Measurements from ENCODE around the gene NPTX1.

Gene NPTX1

GRCh38 chr17:80433916-80434666 lies 42.3 kb downstream of the NPTX1 start:
- in situ Hi-C loops (cut with MboI; ENCODE audit: low pct_unique_long_range_greater_than_20kb, low sequenced_read_pairs), result no loop called here

GRCh38 chr17:80432961-80433550 lies 43.4 kb downstream of the NPTX1 start:
- in situ Hi-C loops (cut with MboI; ENCODE audit: low pct_unique_long_range_greater_than_20kb, low sequenced_read_pairs), result no loop called here
- no peak for DNase-seq

More at GRCh38 chr17:80433916-80434666, 42.3 kb downstream of the NPTX1 start:
- DNase-seq, result no peak

GRCh38 chr17:80432350-80432955 lies 44.0 kb downstream of the NPTX1 start:
- in situ Hi-C loops (cut with MboI; ENCODE audit: low pct_unique_long_range_greater_than_20kb, low sequenced_read_pairs), result no loop called here
- DNase-seq, result no peak

GRCh38 chr17:80431246-80432195 lies 44.9 kb downstream of the NPTX1 start:
- DNase-seq, result no peak
- in situ Hi-C loops (cut with MboI; ENCODE audit: low pct_unique_long_range_greater_than_20kb, low sequenced_read_pairs), result no loop called here

- no peak for DNase-seq
- in situ Hi-C loops (cut with MboI; ENCODE audit: low pct_unique_long_range_greater_than_20kb, low sequenced_read_pairs), result no loop called here
Measured at GRCh38 chr17:80430446-80431245, 45.8 kb downstream of the NPTX1 start.

GRCh38 chr17:80429356-80430275 lies 46.8 kb downstream of the NPTX1 start:
- in situ Hi-C loops (cut with MboI; ENCODE audit: low pct_unique_long_range_greater_than_20kb, low sequenced_read_pairs), result loop anchor here (10.0 kb wide), 1 partner anchor 545 kb away; no protein-coding TSS in a partner anchor

GRCh38 chr17:80428796-80429195 lies 47.6 kb downstream of the NPTX1 start:
- in situ Hi-C loops (cut with MboI; ENCODE audit: low pct_unique_long_range_greater_than_20kb, low sequenced_read_pairs), result loop anchor here (10.0 kb wide), 1 partner anchor 546 kb away; no protein-coding TSS in a partner anchor
- no peak for DNase-seq

More at GRCh38 chr17:80429356-80430275, 46.8 kb downstream of the NPTX1 start:
- DNase-seq, result no peak

GRCh38 chr17:80428363-80428762 lies 48.0 kb downstream of the NPTX1 start:
- no peak for DNase-seq
- in situ Hi-C loops (cut with MboI; ENCODE audit: low pct_unique_long_range_greater_than_20kb, low sequenced_read_pairs), result loop anchor here (10.0 kb wide), 1 partner anchor 546 kb away; no protein-coding TSS in a partner anchor

GRCh38 chr17:80427366-80428282 lies 48.8 kb downstream of the NPTX1 start:
- DNase-seq, result no peak
- in situ Hi-C loops (cut with MboI; ENCODE audit: low pct_unique_long_range_greater_than_20kb, low sequenced_read_pairs), result loop anchor here (10.0 kb wide), 1 partner anchor 547 kb away; no protein-coding TSS in a partner anchor

- in situ Hi-C loops (cut with MboI; ENCODE audit: low pct_unique_long_range_greater_than_20kb, low sequenced_read_pairs), result loop anchor here (10.0 kb wide), 1 partner anchor 548 kb away; no protein-coding TSS in a partner anchor
- DNase-seq, result peak; percentile 76
Measured at GRCh38 chr17:80426671-80427326, 49.6 kb downstream of the NPTX1 start.

- in situ Hi-C loops (cut with MboI; ENCODE audit: low pct_unique_long_range_greater_than_20kb, low sequenced_read_pairs), result loop anchor here (10.0 kb wide), 1 partner anchor 549 kb away; no protein-coding TSS in a partner anchor
- no peak for DNase-seq
Measured at GRCh38 chr17:80425835-80426426, 50.5 kb downstream of the NPTX1 start.

- no peak for DNase-seq
- in situ Hi-C loops (cut with MboI; ENCODE audit: low pct_unique_long_range_greater_than_20kb, low sequenced_read_pairs), result loop anchor here (10.0 kb wide), 1 partner anchor 550 kb away; no protein-coding TSS in a partner anchor
Measured at GRCh38 chr17:80424878-80425765, 51.3 kb downstream of the NPTX1 start.

GRCh38 chr17:80424261-80424660 lies 52.1 kb downstream of the NPTX1 start:
- no peak for DNase-seq
- in situ Hi-C loops (cut with MboI; ENCODE audit: low pct_unique_long_range_greater_than_20kb, low sequenced_read_pairs), result loop anchor here (10.0 kb wide), 1 partner anchor 551 kb away; no protein-coding TSS in a partner anchor

GRCh38 chr17:80423536-80424225 lies 52.7 kb downstream of the NPTX1 start:
- in situ Hi-C loops (cut with MboI; ENCODE audit: low pct_unique_long_range_greater_than_20kb, low sequenced_read_pairs), result loop anchor here (10.0 kb wide), 1 partner anchor 551 kb away; no protein-coding TSS in a partner anchor

More at GRCh38 chr17:80423536-80424225, 52.7 kb downstream of the NPTX1 start:
- DNase-seq, result no peak
